ENCODE results near the gene CALD1.

CALD1 gene

DNA sequence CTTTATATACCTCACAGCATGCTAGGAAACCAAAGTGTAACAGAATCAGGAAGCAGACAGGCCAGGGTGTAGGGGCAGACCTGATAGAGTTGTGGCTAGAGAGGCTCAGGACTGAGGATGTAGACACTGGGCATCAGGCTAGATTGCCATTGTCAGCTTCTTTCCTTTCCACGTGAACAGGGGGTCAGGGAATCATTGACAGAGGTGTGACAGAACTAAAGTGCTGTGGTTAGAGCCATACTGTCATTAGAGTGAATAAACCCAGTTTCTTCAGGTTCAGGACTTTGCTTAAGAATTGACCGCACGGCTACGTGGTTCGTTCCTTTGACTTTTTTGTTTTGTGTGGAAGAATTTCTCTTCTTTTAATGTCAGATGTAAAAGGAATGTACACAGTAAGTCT is 90.7 kb downstream of the CALD1 start:
- DNase-seq: no peak

GRCh38 chr7:134870781-134871180 is 91.3 kb downstream of the CALD1 start:
- DNase-seq: no peak

DNA sequence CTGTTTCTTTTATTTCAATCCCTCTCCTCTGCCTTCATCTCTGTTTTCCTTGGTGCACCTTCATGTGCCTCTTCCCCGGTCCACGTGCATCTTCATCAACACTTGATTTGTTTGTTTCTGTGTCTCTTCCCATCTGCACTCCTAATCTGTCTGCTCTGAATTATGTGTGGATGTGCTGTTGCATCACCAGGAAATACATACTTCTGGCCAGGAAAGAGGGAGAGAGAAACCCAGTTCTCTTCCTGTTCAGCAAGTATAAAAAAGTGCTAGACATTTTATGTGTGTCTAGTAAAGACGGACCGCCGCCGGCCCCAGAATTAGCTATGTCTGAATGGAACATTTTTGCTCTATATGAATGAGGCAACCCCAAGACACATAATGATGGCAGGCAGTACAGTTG is 93.8 kb downstream of the CALD1 start:
- no peak for DNase-seq

DNA sequence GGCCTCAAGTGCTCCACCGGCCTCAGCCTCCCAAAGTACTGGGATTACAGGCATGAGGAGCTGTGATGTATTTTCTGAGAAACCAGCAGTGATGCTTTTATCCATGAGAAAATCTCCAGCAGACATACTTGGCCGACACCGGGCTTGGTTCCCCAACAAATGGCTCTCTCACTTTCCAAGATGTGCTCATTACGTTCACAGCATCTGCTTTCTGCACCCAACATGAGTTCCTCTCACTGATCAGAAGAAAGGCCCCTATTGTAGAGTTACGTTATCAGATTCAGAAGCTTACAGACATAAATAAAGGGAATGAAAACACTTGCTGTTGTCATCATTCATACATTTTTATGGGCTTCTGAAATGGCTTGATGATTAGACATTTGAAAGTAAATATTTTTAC is 95.0 kb downstream of the CALD1 start:
- DNase-seq: no peak

GRCh38 chr7:134875867-134876266 is 96.4 kb downstream of the CALD1 start:
- no peak for DNase-seq

DNA sequence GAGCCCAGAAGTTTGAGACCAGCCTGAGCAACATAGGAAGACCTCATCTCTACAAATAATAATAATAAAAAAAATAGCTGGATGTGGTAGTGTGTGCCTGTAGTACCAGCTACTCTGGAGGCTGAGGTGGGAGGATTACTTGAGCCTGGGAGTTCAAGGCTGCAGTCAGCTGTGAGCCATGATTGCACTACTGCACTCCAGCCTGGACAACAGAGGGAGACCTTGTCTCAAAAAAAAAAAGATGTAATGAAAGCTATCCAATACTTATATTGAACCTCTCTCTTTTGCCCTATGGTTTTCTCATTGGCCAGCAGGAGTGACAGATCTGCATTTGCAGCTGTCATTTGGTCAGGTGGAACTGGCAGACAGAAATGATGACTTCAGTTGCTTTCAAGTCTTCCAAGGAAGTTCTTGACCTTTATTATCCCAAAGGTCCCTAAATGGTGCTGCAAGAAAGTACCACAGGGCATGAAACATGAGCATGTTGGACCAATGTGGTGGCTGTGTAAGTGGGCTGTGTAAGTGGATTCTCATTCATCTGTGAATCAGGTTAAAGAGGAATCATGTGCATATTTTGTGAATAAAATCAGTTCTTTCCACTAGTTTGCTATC is 99.4 kb downstream of the CALD1 start:
- DNase-seq: no peak

DNA sequence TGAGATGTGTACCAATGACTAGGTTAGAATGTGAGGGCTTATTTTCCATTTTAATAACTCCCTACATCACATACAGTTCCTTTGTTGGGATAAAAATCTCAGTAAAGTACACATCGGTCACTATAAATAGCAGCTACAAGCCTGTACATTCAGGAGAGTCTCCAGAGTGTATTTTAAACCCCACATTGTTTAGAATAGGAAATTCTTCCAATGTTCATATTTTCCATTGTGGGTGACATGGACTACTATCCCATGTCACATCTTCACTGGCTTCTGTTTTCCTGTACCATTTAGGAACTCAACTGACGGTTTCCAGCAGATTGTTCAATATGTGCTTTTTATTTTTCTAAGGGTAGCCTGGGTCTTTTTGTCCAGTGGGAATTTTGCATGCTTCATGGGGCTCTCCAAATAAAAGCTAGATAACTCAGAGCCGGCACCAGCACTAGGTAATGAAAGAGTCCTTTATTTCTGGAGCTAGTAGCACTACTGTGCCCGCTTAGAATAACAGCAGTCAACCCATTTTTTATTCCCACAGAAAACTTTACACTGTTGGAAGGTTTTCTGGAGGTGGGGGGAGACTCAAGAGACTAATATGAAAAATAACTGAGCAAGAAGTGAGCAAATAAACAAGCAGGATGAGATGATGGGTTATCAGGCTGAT is 100.5 kb downstream of the CALD1 start:
- DNase-seq: no peak

DNA sequence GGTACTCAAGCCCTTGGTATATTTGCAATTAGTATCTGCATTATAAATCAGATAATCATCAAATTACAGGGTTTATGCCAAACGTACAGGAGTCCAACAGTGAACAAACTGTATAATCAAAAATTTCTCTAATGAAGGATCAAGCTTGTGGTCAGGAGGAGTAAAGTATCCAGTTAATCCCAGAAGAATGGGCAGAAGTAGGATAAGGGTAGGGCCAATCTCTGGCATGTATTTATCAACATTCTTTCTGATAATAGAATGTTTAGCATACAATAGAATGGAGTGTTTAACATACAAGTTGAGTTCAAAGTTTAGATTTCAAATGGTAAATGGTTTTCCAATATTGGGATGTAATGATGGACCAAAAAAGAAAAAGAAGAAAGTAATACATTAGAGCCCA is 103.0 kb downstream of the CALD1 start:
- no peak for DNase-seq

DNA sequence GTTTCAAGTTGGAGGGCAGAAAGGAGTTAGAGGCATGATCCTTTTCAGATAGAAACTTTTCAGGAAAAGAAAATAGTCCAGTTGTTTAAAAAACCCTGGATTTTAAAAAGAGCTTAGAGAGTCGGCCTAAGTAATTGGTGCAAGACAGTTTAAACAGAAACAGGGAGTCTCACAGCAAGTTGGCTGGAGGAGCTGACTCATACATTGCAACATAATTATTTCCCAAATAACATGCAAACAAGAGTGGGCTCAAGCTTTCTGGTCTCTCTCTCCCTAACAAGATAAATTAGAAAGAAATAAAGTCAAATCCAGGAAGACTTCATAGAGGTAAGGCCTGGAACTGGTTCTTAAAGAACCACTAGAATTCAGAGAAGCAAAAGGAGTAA is 106.5 kb downstream of the CALD1 start:
- no peak for DNase-seq

- peak; percentile 89 for DNase-seq
Observed at GRCh38 chr7:134886353-134887057, 107.1 kb downstream of the CALD1 start.

DNA sequence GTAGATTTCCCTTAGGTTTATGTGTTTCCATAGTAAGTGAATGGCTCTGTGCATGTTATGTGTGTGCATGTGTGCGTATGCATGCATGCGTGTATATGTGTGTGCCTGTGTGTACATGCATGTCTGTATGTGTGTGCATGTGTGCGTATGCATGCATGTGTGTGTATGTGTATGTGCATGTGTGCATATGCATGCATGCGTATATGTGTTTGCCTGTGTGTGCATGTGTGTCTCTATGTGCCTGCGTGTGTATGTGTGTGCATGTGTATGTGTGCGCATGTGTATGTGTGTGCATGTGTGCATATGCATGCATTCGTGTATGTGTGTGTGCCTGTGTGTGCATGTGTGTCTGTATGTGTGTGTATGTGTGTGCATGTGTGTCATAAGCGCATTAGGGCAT is 108.1 kb downstream of the CALD1 start:
- no peak for DNase-seq

DNA sequence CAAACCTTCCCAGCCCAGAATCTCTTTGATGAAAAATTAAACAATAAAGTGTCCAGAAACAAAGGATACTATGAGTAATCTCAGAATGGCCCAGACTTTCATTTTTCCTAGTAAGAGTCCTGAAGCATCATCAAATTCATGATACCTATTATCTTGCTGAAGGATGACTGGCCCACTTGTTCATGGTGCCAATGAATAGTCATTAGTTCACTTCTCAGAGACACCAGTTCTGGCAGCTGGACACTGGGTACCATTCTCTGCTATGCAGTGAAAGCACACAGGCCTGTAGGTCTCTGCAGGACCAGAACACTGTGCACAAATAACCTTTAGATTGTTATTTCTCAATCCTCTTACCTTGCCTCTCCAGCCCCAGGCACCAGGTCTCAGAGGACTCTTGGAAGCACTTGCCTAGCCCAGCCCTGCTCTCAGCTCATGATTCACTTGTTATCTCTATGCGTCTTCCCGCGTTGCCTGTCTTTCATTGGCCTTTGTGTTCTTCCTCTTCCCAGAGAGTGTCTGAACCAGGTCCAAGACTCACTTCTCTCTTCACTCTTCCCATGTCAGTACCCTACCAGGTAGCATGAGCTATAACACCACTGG is 108.8 kb downstream of the CALD1 start:
- DNase-seq: no peak

DNA sequence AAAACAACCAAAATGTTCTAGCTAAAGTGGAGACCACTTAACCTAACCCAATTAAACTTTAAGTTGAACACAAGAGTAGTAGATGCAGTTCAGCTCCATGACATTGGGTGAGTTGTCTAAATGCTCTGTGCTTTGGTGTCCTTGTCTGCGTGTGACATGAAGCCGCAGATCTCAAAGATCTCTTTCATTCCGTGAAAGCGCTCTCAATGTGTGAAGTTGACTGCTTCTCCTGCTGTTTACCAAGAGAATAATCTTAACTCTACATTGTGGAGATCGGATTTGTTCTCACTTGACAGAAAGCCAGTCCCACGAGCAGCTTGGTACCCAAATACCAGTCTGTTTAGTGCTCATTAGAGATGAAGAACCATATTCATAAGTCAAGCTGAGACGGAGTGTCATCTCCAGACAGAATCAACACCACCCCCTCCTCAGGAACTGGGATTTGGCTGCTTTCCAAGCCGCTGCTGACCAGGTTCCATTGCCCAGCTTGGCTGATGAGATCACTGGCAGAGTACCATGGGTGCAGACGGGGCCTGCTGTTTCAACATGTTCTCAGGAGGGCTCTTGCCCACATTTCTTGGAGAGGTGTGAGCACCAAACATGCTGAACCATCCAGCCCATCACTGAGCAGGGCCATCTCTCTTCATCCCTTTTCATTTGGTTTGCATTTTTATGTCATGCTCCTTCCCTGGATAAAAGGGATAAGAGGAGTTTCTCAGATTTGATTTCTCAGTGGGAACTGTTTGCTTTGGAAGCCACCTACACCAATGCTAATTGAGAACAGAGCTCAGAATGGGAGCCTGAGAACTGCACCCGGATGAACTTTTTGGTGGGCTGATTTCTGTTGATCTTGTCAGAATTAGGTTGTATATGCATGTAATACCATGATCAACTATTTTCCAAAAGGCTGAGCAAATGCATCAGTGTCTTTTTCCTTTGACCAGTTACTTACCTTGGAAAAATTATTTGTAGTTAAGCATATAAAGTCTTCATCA is 111.1 kb downstream of the CALD1 start:
- DNase-seq: no peak

DNA sequence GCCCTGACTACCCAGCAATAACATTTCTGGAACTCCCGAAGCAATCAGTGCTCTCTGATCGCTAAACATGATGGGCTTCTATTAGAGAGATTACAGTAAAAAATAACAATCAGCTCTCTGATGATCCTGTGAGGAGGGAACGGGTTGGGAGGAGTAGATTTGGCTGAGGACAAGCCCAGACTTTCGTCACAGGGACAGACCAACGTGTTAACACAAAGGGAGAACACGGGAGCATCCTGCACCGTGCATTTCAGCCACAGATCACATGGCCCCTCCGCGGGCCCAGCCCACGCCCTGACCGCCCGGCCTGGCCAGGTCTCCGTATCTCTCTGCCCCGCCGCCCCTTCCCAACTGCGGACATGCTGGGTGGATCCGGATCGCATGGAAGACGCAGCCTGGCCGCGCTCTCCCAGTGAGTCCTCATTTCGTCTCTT is 111.8 kb downstream of the CALD1 start:
- peak; percentile 65 for DNase-seq

DNA sequence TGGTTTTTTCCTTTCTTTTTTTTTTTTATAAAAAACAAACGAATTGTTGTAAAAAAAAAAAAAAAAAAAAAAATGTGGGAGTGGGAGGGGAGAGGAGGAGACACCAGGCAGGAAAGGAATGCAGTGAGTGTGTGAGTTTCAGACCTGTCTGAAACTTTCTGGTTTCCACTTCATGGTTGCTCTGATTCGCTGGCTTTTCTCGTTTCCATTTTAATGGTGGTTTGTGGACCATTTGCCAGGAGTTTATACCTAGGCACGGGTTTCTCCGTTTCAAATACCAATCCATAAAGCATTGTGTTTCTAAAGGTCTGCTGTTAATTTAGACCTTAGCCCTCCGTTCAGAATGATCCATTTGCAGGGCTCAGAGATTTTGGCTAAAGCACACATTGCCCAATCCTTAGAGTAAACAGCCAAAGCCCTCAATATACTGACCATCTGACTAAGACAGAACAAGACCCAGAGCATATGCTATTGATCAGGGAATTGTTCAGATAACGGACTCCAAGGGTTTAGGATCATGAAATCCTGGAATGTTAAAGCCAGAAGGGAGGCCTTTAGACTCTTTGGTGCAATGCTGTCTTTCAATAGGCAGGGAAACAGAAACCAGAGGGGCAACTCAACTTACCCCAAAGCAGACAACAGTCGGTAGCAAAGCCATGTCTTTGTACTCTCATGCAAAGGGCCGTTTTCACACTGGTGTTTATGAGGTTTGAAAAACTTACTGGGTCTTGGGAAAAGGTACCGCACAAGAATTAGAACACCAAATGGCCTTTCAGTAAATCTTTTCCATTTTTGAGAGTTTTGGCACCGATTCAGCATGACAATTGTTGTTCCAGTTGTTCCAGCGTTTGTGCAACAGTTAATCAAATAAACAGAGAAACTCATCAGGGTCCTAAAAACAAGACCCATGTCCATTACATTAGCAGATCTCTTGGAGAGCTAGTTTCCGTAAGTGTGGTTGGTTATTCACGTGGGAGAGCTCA is 112.6 kb downstream of the CALD1 start:
- no peak for DNase-seq

GRCh38 chr7:134892963-134893362 is 113.5 kb downstream of the CALD1 start:
- DNase-seq: no peak

GRCh38 chr7:134893920-134894319 is 114.5 kb downstream of the CALD1 start:
- DNase-seq: no peak

DNA sequence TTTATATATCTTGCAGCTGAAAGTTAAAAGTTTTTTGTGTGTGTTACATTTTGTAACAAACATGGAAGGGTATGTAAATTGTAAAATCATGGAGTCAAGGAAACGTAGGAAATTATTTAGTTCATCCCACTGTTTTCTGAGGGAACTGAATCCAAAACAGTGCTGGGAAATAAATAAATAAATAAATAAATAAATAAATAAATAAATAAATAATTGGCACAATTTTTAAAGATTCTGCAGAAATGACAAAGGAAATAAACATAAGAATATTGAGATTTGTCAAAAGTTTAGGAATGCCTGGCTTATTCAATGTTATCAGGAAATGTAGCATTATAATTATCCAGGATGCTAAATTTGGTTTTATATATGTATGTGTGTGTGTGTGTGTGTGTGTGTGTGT is 115.5 kb downstream of the CALD1 start:
- DNase-seq: no peak

DNA sequence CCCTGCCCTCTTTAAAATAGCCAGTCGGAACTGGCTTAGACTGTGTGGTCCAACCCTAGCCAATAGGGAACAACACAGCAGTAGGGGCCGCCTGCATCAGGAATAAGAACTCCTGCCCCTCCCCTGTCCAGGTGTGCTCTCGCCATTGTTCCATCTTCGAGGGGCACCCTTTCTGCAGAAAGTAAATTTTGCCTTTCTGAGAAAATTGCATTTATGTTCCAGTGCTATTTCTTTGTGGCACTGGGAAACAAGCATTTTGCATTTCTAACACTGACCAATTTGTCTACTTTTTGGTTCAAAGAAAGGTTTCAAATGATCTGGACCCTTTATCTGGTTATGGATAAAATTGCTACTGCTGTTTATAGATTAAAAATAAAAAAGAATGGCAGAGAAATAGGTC is 116.6 kb downstream of the CALD1 start:
- DNase-seq: no peak

DNA sequence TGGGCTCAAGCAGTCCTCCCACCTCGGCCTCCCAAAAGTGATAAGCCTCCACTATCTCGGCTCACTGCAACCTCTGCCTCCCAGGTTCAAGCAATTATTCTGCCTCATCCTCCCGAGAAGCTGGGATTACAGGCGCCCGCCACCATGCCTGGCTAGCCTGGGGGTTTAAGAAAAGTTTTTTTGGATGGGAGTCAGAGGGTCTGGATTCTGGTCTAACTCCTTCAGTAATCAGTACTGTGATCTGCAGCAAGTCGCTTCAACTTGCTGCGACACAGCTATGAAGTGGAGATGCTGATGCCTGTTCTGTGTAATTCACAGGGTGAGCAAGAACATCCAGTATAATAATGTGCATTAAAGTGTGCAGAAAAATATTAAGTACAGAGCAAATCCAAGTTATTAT is 118.5 kb downstream of the CALD1 start:
- DNase-seq: no peak

DNA sequence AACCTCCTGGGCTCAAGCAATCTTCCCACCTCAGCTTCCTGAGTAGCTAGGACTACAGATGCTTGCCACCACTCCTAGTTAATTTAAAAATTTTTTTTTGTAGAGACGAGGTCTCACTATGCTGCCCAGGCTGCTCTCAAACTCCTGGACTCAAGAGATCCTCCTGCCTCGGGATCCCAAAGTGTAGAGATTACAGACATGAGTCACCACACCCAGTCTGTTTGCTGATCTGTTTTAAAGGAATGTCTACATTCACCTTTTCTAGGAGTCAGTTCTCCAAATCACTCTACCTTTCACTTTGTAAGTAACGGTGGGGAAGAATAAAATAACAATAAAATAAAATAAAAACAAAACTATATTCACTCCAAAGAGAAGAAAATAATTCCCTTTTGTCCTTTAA is 120.3 kb downstream of the CALD1 start:
- no peak for DNase-seq

All from NCI-H2081 treated with DMSO at 0.1 percent for 48 hours (cell line).